ENCODE results near the gene SLC7A14.

DNA sequence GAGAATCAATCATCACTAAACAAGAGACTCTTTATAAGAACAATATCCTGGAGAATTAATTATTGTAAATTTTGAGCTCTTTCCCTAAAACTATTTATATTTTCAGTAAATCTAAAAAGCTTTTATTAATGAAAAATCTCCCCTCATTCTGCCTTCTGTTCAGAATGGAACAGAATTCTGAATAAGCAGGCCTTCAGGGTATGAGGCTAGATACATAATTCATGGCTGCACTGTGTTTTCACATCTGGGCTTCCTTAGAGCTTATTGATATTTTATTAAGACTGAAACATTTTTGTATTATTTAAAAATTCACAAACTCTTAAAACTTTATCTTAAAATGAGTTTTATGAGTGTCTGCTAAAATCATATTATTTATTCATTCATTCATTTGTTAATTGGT, 142.4 kb downstream of the SLC7A14 start:
- TF ChIP-seq POLR2A (IDR thresholded peaks at IDR 0.05; ENCODE audit: borderline replicate concordance, extremely low read depth, insufficient read depth, insufficient read length) (no peak), EGR1 (IDR thresholded peaks at IDR 0.05; ENCODE audit: low read depth) (no peak), EZH2 (IDR thresholded peaks at IDR 0.05) (no peak), YY1 (IDR thresholded peaks at IDR 0.05; ENCODE audit: extremely low read depth, insufficient replicate concordance, low read depth, low read length) (no peak), FOSL1 (IDR thresholded peaks at IDR 0.05; ENCODE audit: low read depth) (no peak), CEBPB (IDR thresholded peaks at IDR 0.05; ENCODE audit: low read depth) (no peak)
- TF ChIP-seq, protein P1, sequence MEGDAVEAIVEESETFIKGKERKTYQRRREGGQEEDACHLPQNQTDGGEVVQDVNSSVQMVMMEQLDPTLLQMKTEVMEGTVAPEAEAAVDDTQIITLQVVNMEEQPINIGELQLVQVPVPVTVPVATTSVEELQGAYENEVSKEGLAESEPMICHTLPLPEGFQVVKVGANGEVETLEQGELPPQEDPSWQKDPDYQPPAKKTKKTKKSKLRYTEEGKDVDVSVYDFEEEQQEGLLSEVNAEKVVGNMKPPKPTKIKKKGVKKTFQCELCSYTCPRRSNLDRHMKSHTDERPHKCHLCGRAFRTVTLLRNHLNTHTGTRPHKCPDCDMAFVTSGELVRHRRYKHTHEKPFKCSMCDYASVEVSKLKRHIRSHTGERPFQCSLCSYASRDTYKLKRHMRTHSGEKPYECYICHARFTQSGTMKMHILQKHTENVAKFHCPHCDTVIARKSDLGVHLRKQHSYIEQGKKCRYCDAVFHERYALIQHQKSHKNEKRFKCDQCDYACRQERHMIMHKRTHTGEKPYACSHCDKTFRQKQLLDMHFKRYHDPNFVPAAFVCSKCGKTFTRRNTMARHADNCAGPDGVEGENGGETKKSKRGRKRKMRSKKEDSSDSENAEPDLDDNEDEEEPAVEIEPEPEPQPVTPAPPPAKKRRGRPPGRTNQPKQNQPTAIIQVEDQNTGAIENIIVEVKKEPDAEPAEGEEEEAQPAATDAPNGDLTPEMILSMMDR (IDR thresholded peaks at IDR 0.05 in 2 of 3, conservative IDR thresholded peaks at IDR 0.05 in 1 of 3; ENCODE audit: borderline replicate concordance in 1 of 3, insufficient read depth in 1 of 3, low read depth in 2 of 3, low read length in 2 of 3), result no peak
- TF ChIP-seq, protein P2, sequence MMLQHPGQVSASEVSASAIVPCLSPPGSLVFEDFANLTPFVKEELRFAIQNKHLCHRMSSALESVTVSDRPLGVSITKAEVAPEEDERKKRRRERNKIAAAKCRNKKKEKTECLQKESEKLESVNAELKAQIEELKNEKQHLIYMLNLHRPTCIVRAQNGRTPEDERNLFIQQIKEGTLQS (IDR thresholded peaks at IDR 0.05), result no peak
- TF ChIP-seq, protein P3, sequence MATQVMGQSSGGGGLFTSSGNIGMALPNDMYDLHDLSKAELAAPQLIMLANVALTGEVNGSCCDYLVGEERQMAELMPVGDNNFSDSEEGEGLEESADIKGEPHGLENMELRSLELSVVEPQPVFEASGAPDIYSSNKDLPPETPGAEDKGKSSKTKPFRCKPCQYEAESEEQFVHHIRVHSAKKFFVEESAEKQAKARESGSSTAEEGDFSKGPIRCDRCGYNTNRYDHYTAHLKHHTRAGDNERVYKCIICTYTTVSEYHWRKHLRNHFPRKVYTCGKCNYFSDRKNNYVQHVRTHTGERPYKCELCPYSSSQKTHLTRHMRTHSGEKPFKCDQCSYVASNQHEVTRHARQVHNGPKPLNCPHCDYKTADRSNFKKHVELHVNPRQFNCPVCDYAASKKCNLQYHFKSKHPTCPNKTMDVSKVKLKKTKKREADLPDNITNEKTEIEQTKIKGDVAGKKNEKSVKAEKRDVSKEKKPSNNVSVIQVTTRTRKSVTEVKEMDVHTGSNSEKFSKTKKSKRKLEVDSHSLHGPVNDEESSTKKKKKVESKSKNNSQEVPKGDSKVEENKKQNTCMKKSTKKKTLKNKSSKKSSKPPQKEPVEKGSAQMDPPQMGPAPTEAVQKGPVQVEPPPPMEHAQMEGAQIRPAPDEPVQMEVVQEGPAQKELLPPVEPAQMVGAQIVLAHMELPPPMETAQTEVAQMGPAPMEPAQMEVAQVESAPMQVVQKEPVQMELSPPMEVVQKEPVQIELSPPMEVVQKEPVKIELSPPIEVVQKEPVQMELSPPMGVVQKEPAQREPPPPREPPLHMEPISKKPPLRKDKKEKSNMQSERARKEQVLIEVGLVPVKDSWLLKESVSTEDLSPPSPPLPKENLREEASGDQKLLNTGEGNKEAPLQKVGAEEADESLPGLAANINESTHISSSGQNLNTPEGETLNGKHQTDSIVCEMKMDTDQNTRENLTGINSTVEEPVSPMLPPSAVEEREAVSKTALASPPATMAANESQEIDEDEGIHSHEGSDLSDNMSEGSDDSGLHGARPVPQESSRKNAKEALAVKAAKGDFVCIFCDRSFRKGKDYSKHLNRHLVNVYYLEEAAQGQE (IDR thresholded peaks at IDR 0.05; ENCODE audit: low read depth), result no peak
